Inflammatory macrophage (primary cell): ENCODE results near the gene B9D1.

Experiments used
- DNase-seq, 2 donors: peaks; one replicate each; pipeline ENCODE4 v3.0.0-alpha.2; 2020 to 2022

Gene B9D1

DNA sequence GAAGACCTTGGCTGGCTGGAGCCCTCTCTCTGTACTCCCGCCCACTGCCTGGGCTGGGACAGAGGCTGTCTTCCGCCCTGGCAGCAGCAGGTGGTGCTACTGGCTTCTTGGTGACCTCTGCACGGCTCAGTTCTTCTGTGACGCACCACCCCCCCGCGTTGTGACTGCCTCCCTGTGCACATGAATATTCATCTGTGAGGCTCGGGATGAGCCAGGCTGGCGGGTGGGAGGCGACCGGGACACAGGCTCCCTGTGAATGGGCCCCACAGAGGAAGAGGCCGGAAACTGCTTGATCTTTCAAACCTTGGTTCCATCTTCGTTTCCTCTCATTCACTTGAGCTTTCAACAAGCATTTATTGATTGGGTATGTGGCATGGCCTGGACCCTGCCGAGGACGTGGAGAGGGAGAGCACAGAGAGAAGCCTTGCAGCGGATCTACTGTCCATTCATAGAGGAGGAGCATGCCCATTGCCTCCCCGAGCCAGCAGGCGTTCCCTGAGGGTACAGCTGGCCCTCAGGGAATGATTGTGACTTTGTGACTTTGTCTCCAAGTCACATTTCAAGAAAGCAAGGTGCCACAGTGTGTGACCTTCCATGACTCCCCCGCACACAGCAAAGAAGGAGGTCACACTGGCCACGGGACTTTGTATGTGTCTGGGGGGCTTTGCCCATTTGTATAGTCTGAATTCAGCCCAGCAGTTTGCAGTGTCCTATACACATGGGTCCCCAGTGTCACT is 45.0 kb downstream of the B9D1 start:
- peak; percentile 13 to 18 for DNase-seq

DNA sequence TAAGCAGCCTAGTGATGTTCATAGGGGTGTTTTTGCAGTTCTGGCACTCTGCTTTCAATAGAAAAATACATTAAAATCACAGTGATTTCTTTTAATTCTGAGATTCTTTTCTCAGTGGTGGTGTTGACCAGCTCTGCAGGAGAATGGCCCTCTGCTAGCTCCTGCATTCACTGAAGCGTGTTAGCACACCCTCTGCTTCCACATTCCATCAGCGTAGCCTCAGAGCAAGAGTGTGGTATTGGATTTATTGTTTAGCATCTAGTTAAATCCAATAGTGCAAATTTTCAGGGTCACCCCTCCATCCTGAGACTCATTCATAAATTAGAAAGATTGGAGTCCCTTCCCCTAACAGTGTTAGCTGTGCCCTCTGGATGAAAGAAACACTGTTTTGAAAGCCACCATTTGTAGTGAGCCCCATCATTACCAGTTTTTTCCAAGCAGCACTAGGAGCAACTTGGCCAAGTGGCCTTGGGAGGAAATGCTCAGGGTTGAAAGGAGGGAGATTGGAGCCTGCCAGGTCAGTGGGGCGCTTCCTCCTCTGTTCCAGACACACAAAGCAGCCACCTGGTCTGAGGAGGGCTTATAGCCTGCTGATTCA is 45.7 kb downstream of the B9D1 start:
- no peak for DNase-seq

DNA sequence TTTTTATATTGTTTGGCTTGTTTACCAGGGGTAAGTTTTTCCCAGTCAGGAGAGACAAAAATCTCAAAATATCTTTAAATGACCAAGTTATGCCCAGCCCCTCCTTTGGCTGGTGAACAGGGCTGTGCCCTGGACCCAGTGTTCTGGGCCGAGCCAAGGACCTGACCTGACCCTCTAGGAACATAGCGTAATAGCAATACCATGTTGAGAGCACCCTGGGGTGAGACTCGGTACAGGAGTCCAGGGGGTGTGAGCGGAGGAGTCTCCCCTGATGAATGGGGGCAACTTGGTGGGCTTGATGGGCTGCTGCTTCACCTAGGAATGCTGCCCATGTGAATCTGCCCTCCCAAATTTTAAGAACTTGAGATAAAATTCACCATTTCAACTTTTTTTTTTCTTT is 47.4 kb downstream of the B9D1 start:
- DNase-seq = no peak

DNA sequence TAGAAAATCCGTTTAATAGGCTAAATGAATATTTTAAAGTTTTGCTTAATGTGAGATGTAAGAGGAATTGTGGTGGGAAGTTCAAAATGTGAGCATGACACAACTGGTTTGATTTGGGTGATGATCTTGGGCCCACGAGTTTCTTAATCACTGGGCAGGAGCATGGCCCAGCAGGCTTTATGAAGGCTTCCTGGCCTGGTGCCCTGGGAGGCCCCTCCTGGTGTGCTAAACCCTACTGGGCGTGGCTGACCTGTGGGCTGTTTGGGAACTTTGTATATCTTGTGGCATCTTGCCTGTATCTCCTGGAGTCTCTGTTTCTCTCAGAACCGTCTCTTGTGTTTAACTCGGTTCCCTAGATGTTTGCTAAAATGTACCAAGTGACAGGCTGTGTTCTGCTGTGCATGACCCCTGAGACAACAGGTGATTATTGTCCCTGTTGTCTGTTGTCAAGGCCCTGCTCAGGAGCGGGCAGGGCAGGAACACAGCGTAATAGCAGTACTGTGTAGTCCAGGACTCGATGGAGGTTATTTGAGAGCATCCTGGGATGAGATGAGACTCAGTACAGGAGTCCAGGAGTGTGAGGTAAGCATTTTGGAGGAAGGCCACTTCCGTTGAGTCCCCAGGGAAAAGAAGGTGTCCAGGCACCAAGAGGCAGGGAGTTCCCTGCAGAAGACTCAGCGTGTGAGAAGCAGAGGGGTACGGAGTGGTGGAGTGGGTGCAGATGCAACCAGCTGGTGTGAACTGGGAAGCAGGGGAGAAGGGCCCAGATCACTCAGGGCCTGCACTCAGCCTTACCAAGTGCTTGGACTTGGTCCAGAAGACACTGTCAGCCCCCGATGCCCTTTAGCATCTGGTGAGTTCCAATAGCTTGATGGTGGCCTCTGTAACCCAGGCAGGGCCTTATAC is 48.5 kb downstream of the B9D1 start:
- peak; percentile 43 to 63 for DNase-seq

- DNase-seq = no peak
Observed at GRCh38 chr17:19313066-19313745, 49.3 kb downstream of the B9D1 start.

- no peak for DNase-seq
Observed at GRCh38 chr17:19312406-19312805, 50.1 kb downstream of the B9D1 start.

- peak; percentile 66 to 79 for DNase-seq
Observed at GRCh38 chr17:19311421-19312215, 50.9 kb downstream of the B9D1 start.

GRCh38 chr17:19311016-19311415 is 51.5 kb downstream of the B9D1 start:
- DNase-seq = no peak

DNA sequence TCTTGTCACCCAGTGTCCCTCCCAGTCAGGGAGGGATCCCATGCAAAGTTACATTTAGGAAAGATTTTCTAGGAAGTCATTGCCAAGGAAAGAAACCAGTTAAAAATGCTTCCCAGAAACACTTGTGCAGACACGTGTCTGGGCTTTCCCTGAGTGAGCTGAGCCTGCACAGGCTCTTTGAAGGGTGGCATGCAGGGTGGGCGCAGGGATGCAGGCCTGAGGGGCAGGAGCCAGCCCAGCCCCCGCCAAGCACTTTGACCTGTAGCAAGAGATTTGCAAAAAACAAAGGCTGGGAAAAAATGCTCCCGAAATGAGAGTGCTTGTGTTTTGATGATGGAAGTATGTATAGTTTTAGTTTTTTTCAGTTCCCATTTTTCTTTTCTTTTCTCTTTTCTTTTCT is 52.4 kb downstream of the B9D1 start:
- no peak for DNase-seq

GRCh38 chr17:19309701-19310100 is 52.8 kb downstream of the B9D1 start:
- DNase-seq = no peak

- DNase-seq = no peak
Observed at GRCh38 chr17:19308398-19308797, 54.1 kb downstream of the B9D1 start.

DNA sequence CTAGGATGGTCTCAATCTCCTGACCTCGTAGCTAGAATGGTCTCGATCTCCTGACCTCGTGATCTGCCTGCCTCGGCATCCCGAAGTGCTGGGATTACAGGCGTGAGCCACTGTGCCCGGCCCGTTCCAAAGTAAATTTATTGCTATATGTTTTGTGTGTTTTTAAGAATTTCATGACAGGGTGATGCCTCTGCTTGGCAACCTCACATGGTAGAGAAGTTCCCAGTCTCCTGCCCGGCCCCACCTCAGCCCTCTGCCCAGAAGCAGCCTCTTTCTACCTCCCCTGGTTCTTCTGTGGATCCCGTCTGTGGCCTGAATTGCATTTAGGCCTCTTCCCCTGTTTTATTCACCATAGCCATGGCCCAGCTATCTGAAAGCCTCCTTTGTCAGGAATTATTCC is 55.0 kb downstream of the B9D1 start:
- no peak for DNase-seq

GRCh38 chr17:19306160-19307111 is 56.1 kb downstream of the B9D1 start:
- DNase-seq = peak; percentile 87 to 89

- DNase-seq = no peak
Observed at GRCh38 chr17:19305761-19306159, 56.8 kb downstream of the B9D1 start.

DNA sequence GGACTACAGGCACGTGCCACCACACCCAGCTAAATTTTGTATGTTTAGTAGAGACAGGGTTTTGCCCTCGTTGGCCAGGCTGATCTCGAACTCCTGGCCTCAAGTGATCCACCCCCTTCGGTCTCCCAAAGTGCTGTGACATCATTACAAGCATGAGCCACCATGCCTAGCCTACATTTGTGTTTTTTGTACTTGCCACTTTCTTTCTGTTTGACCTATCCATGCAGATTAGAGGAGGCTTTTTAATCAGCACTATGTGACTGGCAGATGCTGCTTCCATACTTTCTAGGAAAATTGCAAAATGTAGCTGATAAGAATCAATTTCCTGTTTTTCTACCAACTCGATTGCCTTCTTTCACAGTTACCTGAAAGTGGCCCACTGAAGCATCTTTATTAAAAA is 57.3 kb downstream of the B9D1 start:
- DNase-seq = no peak

GRCh38 chr17:19304751-19305150 is 57.8 kb downstream of the B9D1 start:
- DNase-seq = no peak

- peak; percentile 93 to 96 for DNase-seq
Observed at GRCh38 chr17:19304209-19304608, 58.3 kb downstream of the B9D1 start.

DNA sequence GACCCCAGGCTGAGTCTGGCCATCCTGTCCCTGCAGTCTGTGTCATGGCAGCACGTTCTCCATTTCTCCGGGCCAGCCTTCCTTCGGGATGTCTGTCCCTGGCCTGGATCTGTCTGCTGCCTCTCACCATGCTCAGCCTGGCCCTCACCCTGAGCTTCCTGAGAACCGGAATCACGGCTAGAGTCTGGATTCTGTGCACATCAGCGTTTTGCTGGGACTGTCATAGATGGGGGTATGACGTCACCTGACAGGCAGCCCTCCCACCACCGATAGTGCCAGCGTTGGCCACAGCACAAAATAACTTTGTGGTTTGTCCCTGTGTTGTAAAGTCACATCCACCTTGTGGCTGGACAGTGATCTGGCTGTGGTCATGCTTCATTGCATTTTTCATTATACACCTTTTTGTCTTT is 59.2 kb downstream of the B9D1 start:
- DNase-seq = peak in 1 of 2 donors; percentile 54

DNA sequence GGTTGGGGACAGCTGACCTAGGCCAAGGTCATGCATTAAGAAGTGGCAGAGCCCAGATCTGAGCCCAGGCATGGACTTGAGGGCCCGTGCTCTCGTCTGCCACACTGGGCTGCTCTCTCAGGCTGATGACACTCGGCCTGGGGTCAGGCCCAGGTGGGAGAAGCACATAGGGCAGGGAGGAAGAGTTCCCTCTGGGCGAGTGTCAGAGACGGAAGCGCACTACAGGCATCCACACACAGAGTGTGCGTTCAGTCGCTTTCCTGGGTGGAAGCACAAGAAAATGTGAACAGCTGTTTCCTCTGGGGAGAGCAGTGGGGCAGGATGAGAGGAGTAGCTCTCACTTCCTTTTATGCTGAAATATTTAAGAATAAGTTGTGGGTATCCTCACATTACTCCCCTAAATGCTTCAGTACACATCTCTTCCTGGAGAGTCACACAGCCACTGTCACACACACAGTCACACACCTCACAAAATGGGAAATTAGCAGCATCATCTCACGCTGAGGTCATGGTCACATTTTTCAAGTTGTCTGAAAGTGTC is 59.7 kb downstream of the B9D1 start:
- DNase-seq = peak; percentile 71 to 86

DNA sequence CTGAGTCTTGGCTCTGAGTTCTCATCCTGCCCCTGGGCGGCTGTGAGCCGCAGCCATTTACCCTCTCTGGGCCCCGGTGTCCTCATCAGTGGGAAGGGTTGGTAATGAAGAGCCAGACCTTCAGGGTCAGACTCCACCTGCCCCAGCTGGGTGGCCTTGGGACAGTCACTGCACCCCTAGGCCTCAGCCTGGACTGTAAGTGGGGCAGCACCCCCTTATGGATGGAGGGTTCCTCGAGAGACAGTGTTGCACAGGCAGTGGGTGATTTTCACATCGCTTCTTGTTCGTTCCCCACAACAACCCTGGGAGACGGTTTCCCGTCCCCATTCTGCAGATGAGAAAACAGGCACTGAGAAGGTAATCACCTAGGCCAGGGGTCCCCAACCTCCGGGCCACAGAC is 60.5 kb downstream of the B9D1 start:
- no peak for DNase-seq
